Measurements from ENCODE around the gene THAP7.

Gene THAP7

GRCh38 chr22:20992456-20993303 lies 9.2 kb downstream of the THAP7 start:
- no peak for DNase-seq

GRCh38 chr22:20992056-20992442 lies 9.9 kb downstream of the THAP7 start:
- no peak for DNase-seq

GRCh38 chr22:20991252-20992055 lies 10.5 kb downstream of the THAP7 start:
- no peak for DNase-seq

- DNase-seq = no peak
Measured at GRCh38 chr22:20990184-20991180, 11.4 kb downstream of the THAP7 start.

GRCh38 chr22:20989323-20990138 lies 12.4 kb downstream of the THAP7 start:
- no peak for DNase-seq

- DNase-seq = no peak
Measured at GRCh38 chr22:20988573-20989322, 13.2 kb downstream of the THAP7 start.

- DNase-seq = no peak
Measured at GRCh38 chr22:20987375-20987774, 14.5 kb downstream of the THAP7 start.

GRCh38 chr22:20986365-20986764 lies 15.6 kb downstream of the THAP7 start:
- DNase-seq = no peak

GRCh38 chr22:20985720-20986119 lies 16.2 kb downstream of the THAP7 start:
- no peak for DNase-seq

- DNase-seq = no peak
Measured at GRCh38 chr22:20983081-20983771, 18.7 kb downstream of the THAP7 start.

GRCh38 chr22:20982563-20982882 lies 19.4 kb downstream of the THAP7 start:
- DNase-seq = no peak

- peak; percentile 78 for DNase-seq
Measured at GRCh38 chr22:20981787-20982562, 19.9 kb downstream of the THAP7 start, which contains the start of gene LZTR1. TSS of gene LZTR1 (plus strand) at chr22:20982297. CDS start at chr22:20982372, 75 bp downstream.

- DNase-seq = no peak
Measured at GRCh38 chr22:20980938-20981722, 20.8 kb downstream of the THAP7 start.

- no peak for DNase-seq
Measured at GRCh38 chr22:20980523-20980922, 21.4 kb downstream of the THAP7 start.

- no peak for DNase-seq
Measured at GRCh38 chr22:20979940-20980453, 21.9 kb downstream of the THAP7 start.

GRCh38 chr22:20979243-20979809 lies 22.6 kb downstream of the THAP7 start:
- no peak for DNase-seq

GRCh38 chr22:20978419-20978818 lies 23.5 kb downstream of the THAP7 start:
- DNase-seq = no peak

- DNase-seq = no peak
Measured at GRCh38 chr22:20977516-20978170, 24.3 kb downstream of the THAP7 start.

Measured in 8988T (cell line).